Left lung (tissue), 14 donors: Measurements from ENCODE around the gene GOLGA6L10. TPM values are rescaled to one million over a fixed set of nuclear protein-coding genes. Genes with fewer than 3 reads are reported as not detected.
"Not testable (repeated sequence)": the region's sequence is repeated elsewhere in the genome, so short reads cannot be mapped to it uniquely, and the experiment has no call there.

Experiments
- ATAC-seq: fragments of 200-7000 bp; cut with Tn5 transposase; one replicate; pipeline ENCODE4 v1.9.1; 2020; ENCODE audit warnings: moderate library complexity
- DNase-seq, 4 donors: peaks; one replicate each; pipeline ENCODE4 v3.0.0-alpha.2; 2013 to 2020
- H3K27ac ChIP-seq, 2 donors: fragments of 200-600 bp; sonication (generic) in 1 of 2; one replicate each; pipeline versions ENCODE4 v1.5.0 to v1.8.0; 2020 to 2021
- H3K27me3 ChIP-seq, 2 donors: fragments of 200-600 bp; sonication (generic) in 1 of 2; one replicate each; pipeline versions ENCODE4 v1.5.0 to v1.8.0; 2020 to 2021
- H3K36me3 ChIP-seq, 2 donors: fragments of 200-600 bp; sonication (generic) in 1 of 2; one replicate each; pipeline versions ENCODE4 v1.5.0 to v1.8.0; 2020 to 2021
- H3K4me1 ChIP-seq, 2 donors: fragments of 200-600 bp; one replicate each; pipeline ENCODE4 v1.8.0; 2021
- H3K4me3 ChIP-seq, 2 donors: fragments of 200-600 bp; sonication (generic) in 1 of 2; one replicate each; pipeline versions ENCODE4 v1.5.0 to v1.8.0; 2020 to 2021; ENCODE audit warnings: mild to moderate bottlenecking in 1 of 2
- H3K9me3 ChIP-seq, 2 donors: fragments of 200-600 bp; sonication (generic) in 1 of 2; one replicate each; pipeline versions ENCODE4 v1.5.0 to v1.8.0; 2020 to 2021
- CTCF ChIP-seq, 2 donors: fragments of 200-600 bp; sonication (generic) in 1 of 2; IDR thresholded peaks; one replicate each; pipeline versions ENCODE4 v1.5.0 to v1.8.0; 2021; ENCODE audit warnings: antibody characterized with exemption in 2 of 2
- intact Hi-C, 2 donors: fragments of 100-400 bp; cut with DNase I; formaldehyde crosslinking; loops; one replicate each; pipeline versions ENCODE4 v1.11.2 to v1.14.2; 2022
- long read RNA-seq, 12 donors: library from polyadenylated mRNA in 2 of 12; unstranded in 2 of 12; transcript quantifications; one replicate each; pipeline ENCODE4 v2.0.0 and lab custom pipeline, GENCODE V29; 2019 to 2026
- polyA plus RNA-seq, 6 donors: library from polyadenylated mRNA; unstranded; fragments of 120-200 nt; gene quantifications; one replicate each; pipeline ENCODE4 v1.2.1, GENCODE V29; 2013; ENCODE audit not compliant: insufficient read length in 6 of 6
- total RNA-seq, 2 donors: library from RNA; stranded (reverse); fragmentation: NEBNext Ultra II Directional; extraction: Animal tissue kit (Norgen Biotek cat#: 25700); gene quantifications; one replicate each; pipeline ENCODE4 v1.2.1, GENCODE V29; 2021
- donor health status: DM: no; HTN: yes; CAD: no.
- donor health status: DM: no; HTN: no; CAD: no.

GOLGA6L10 gene, protein sequence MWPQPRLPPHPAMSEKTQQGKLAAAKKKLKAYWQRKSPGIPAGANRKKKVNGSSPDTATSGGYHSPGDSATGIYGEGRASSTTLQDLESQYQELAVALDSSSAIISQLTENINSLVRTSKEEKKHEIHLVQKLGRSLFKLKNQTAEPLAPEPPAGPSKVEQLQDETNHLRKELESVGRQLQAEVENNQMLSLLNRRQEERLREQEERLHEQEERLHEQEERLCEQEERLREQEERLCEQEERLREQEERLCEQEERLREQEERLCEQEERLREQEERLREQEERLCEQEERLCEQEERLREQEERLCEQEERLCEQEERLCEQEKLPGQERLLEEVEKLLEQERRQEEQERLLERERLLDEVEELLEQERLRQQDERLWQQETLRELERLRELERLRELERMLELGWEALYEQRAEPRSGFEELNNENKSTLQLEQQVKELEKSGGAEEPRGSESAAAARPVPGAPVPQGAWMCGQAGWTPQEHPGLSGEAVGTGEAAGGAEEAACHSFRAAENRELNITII
- total RNA-seq (1 to 10 TPM; 1.5 to 2.1 TPM), polyA plus RNA-seq (10 to 100 TPM in 3 of 6 donors, 1 to 10 TPM in 3; 3.9 to 13.6 (median 9.2) TPM)
- long read RNA-seq, donor 1, partial matches to known transcripts: 12 of 12 reads
- long read RNA-seq, donor 1, other reads (novel, unspliced or antisense): 0 of 12 reads
- long read RNA-seq, donor 2, partial matches to known transcripts: 10 of 10 reads
- long read RNA-seq, donor 2, other reads (novel, unspliced or antisense): 0 of 10 reads
- long read RNA-seq, donor 3, partial matches to known transcripts: 9 of 9 reads
- long read RNA-seq, donor 3, other reads (novel, unspliced or antisense): 0 of 9 reads
- long read RNA-seq, donor 4: 0 reads
- long read RNA-seq, donor 5, partial matches to known transcripts: 17 of 17 reads
- long read RNA-seq, donor 5, other reads (novel, unspliced or antisense): 0 of 17 reads
- long read RNA-seq, donor 6, partial matches to known transcripts: 7 of 7 reads
- long read RNA-seq, donor 6, other reads (novel, unspliced or antisense): 0 of 7 reads
- long read RNA-seq, donor 7, partial matches to known transcripts: 30 of 30 reads
- long read RNA-seq, donor 7, other reads (novel, unspliced or antisense): 0 of 30 reads
- long read RNA-seq, donor 8, partial matches to known transcripts: 35 of 35 reads
- long read RNA-seq, donor 8, other reads (novel, unspliced or antisense): 0 of 35 reads
- long read RNA-seq, donor 9: 0 reads
- long read RNA-seq, donor 10: 0 reads
- long read RNA-seq, donor 11: 0 reads
- long read RNA-seq, donor 12, partial matches to known transcripts: 21 of 21 reads
- long read RNA-seq, donor 12, other reads (novel, unspliced or antisense): 0 of 21 reads

DNA sequence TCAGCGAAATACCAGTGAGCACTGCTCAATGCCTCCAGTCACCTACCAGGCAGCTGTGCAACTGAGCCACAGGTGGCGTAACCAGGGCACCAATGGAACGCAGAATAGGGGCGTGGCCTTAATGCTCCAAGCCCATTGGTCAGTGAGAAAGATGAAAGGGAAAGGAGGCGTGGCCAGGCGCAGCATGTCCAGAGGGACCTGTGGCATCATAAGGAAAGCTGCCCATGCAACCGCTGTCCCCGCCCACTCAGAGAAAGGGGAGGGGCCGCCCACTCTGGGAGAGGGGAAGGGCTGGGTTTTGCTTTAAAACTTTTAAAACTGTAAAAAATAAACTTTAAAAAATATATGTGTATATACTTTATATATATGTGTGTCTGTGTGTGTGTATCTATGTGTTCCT, at the start of gene GOLGA6L10:
Gene GOLGA6L10 (minus strand): TSS at position 101 of the 400 bp plus-strand sequence. CDS start 100 bp downstream, at position 1.
- ATAC-seq, H3K27ac ChIP-seq, H3K9me3 ChIP-seq, H3K36me3 ChIP-seq, H3K27me3 ChIP-seq, intact Hi-C loops, DNase-seq, H3K4me1 ChIP-seq, H3K4me3 ChIP-seq: not testable (repeated sequence)

GRCh38 chr15:82398785-82399184, 49.5 kb upstream of the GOLGA6L10 start:
- intact Hi-C loops: no loop called here
- H3K36me3 ChIP-seq: no peaks in the 10 kb centered on the region
- H3K9me3 ChIP-seq: no peaks in the 10 kb centered on the region
- DNase-seq (no peak), ATAC-seq (no peak)
- H3K4me3 ChIP-seq: no peak overlapping the region
- H3K27me3 ChIP-seq: no peaks in the 10 kb centered on the region
- H3K27ac ChIP-seq: no peak overlapping the region
- no peaks in the 10 kb centered on the region for H3K4me1 ChIP-seq
- no peak for TF ChIP-seq CTCF (IDR thresholded peaks at IDR 0.05)

DNA sequence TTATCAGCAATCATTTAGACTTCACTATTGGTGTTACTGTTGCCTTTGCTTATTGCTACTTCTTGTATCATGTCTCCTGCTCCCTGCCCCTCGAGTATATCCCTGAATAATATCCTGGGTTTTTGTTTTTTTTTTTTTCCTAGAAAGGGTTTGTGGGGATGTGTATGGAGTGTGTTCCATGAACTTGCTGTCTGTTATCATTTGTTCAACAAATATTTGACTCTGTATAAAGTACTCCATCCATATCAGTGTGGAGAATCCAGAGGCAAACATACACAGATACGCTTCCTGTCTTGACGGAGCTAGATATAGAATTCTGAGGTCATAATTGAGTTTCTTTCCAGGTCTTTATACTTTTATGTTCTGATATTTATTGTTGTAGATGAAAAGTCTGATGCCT, 48.5 kb upstream of the GOLGA6L10 start:
- no peak for TF ChIP-seq CTCF (IDR thresholded peaks at IDR 0.05)
- Histone ChIP-seq H3K27ac (no peak overlapping the region), H3K36me3 (no peaks in the 10 kb centered on the region), H3K27me3 (no peaks in the 10 kb centered on the region), H3K9me3 (no peaks in the 10 kb centered on the region), H3K4me3 (no peak overlapping the region), H3K4me1 (no peaks in the 10 kb centered on the region)
- no peak for ATAC-seq
- intact Hi-C loops: no loop called here
- no peak for DNase-seq

GRCh38 chr15:82395788-82396187, 46.5 kb upstream of the GOLGA6L10 start:
- H3K9me3 ChIP-seq, H3K27me3 ChIP-seq, ATAC-seq, H3K4me1 ChIP-seq, H3K36me3 ChIP-seq, H3K4me3 ChIP-seq, DNase-seq, H3K27ac ChIP-seq, intact Hi-C loops: not testable (repeated sequence)

GRCh38 chr15:82393671-82394070, 44.4 kb upstream of the GOLGA6L10 start:
- Histone ChIP-seq H3K9me3 (no peaks in the 10 kb centered on the region), H3K4me1 (no peaks in the 10 kb centered on the region), H3K27ac (no peak overlapping the region), H3K36me3 (no peaks in the 10 kb centered on the region), H3K4me3 (no peak overlapping the region), H3K27me3 (no peaks in the 10 kb centered on the region)
- intact Hi-C loops: no loop called here
- no peak for ATAC-seq
- no peak for DNase-seq
- no peak for TF ChIP-seq CTCF (IDR thresholded peaks at IDR 0.05)

GRCh38 chr15:82392077-82392476, 42.8 kb upstream of the GOLGA6L10 start:
- H3K36me3 ChIP-seq, intact Hi-C loops, ATAC-seq: not testable (repeated sequence)

GRCh38 chr15:82390152-82390551, 40.9 kb upstream of the GOLGA6L10 start:
- H3K27me3 ChIP-seq, H3K9me3 ChIP-seq, ATAC-seq, H3K4me3 ChIP-seq, H3K36me3 ChIP-seq, H3K27ac ChIP-seq, intact Hi-C loops, DNase-seq, H3K4me1 ChIP-seq: not testable (repeated sequence)

More at GRCh38 chr15:82392077-82392476, 42.8 kb upstream of the GOLGA6L10 start:
- not testable (repeated sequence) for DNase-seq, H3K4me1 ChIP-seq, H3K27ac ChIP-seq, H3K9me3 ChIP-seq, H3K4me3 ChIP-seq, H3K27me3 ChIP-seq

- H3K9me3 ChIP-seq, H3K4me3 ChIP-seq, H3K27me3 ChIP-seq, H3K27ac ChIP-seq, H3K4me1 ChIP-seq, DNase-seq, H3K36me3 ChIP-seq, ATAC-seq, intact Hi-C loops: not testable (repeated sequence)
Measured at GRCh38 chr15:82387209-82387608, 37.9 kb upstream of the GOLGA6L10 start.

GRCh38 chr15:82381330-82381955, 32.2 kb upstream of the GOLGA6L10 start:
- H3K36me3 ChIP-seq, H3K4me3 ChIP-seq, DNase-seq, intact Hi-C loops, H3K4me1 ChIP-seq, ATAC-seq, H3K27ac ChIP-seq, H3K9me3 ChIP-seq, H3K27me3 ChIP-seq: not testable (repeated sequence)
